ENCODE measurements around the gene C1orf210.

GRCh38 chr1:43319766-43320165 is 34.4 kb upstream of the C1orf210 start:
- TF ChIP-seq HMGXB4 (CRISPR knock-in tag; IDR thresholded peaks at IDR 0.05): no peak
- no peak for TF ChIP-seq CBFB (CRISPR knock-in tag; IDR thresholded peaks at IDR 0.05; ENCODE audit: low read depth)
- no peak for TF ChIP-seq CTCF (IDR thresholded peaks at IDR 0.05)
- no peak for TF ChIP-seq USF2 (CRISPR knock-in tag; IDR thresholded peaks at IDR 0.05)
- TF ChIP-seq FOXJ3 (CRISPR knock-in tag; IDR thresholded peaks at IDR 0.05; ENCODE audit: borderline replicate concordance): no peak
- no peak for TF ChIP-seq CREB1 (CRISPR knock-in tag; IDR thresholded peaks at IDR 0.05)
- TF ChIP-seq TP53 (CRISPR knock-in tag; IDR thresholded peaks at IDR 0.05): no peak
- TF ChIP-seq E2F4 (CRISPR knock-in tag; IDR thresholded peaks at IDR 0.05; ENCODE audit: borderline replicate concordance, low read depth): no peak
- no peak for TF ChIP-seq OVOL2 (CRISPR knock-in tag; IDR thresholded peaks at IDR 0.05; ENCODE audit: borderline replicate concordance)
- TF ChIP-seq MAX (CRISPR knock-in tag; IDR thresholded peaks at IDR 0.05): no peak
- no peak for TF ChIP-seq ETV6 (CRISPR knock-in tag; IDR thresholded peaks at IDR 0.05)
- no peak for TF ChIP-seq NFE2L1 (CRISPR knock-in tag; IDR thresholded peaks at IDR 0.05)
- no peak for TF ChIP-seq E2F5 (CRISPR knock-in tag; IDR thresholded peaks at IDR 0.05)
- TF ChIP-seq ATF2 (CRISPR knock-in tag; IDR thresholded peaks at IDR 0.05; ENCODE audit: borderline replicate concordance, low read depth): no peak
